Measurements from ENCODE around the gene DMD. TPM values are rescaled to one million over a fixed set of nuclear protein-coding genes. Genes with fewer than 3 reads are reported as not detected.

The DMD gene
- total and polyA plus RNA-seq, 2 donors (not counting 1 experiment from before 2014, with no cell fraction given): 2.0 to 51.8 TPM

DNA sequence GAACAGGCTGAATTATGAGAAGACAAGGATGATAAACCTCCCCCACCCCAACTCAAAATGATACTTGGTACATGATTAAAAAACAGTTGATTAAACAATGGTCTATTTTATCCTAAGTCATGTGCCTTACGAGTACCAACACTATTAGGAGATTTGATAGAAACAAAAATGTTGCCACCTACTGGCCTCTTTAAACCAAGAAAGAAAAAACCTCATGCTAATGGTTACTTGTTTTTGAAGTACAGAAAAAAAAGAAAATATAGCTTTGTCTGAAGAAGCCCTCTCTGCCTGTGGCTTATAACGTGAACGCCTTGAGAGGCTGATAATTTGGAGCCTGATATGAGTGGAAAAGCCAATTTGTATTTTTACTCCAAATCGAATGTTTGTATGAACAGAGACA is 538.2 kb downstream of the DMD start:
- TF ChIP-seq, protein P1, sequence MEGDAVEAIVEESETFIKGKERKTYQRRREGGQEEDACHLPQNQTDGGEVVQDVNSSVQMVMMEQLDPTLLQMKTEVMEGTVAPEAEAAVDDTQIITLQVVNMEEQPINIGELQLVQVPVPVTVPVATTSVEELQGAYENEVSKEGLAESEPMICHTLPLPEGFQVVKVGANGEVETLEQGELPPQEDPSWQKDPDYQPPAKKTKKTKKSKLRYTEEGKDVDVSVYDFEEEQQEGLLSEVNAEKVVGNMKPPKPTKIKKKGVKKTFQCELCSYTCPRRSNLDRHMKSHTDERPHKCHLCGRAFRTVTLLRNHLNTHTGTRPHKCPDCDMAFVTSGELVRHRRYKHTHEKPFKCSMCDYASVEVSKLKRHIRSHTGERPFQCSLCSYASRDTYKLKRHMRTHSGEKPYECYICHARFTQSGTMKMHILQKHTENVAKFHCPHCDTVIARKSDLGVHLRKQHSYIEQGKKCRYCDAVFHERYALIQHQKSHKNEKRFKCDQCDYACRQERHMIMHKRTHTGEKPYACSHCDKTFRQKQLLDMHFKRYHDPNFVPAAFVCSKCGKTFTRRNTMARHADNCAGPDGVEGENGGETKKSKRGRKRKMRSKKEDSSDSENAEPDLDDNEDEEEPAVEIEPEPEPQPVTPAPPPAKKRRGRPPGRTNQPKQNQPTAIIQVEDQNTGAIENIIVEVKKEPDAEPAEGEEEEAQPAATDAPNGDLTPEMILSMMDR (IDR thresholded peaks at IDR 0.05): no peak
- TF ChIP-seq EZH2 (IDR thresholded peaks at IDR 0.05; ENCODE audit: borderline replicate concordance, insufficient read depth, low read depth, low read length, poor library complexity, severe bottlenecking): no peak
- Histone ChIP-seq H3K4me3 (ENCODE audit: control extremely low read depth in 1 of 5, extremely low read depth in 1 of 5, insufficient read depth in 1 of 5, low read depth in 2 of 5, low read length in 4 of 5) (no peak overlapping the region), H3K36me3 (replicated peaks in 1 of 2; ENCODE audit: control extremely low read depth in 1 of 2, control insufficient read depth in 1 of 2, extremely low read depth in 1 of 2, insufficient read depth in 2 of 2, low read length in 1 of 2) (no peaks in the 10 kb centered on the region), H3K27me3 (replicated peaks in 1 of 4; ENCODE audit: control extremely low read depth in 1 of 4, control insufficient read depth in 3 of 4, insufficient read depth in 4 of 4, low read length in 3 of 4) (no peaks in the 10 kb centered on the region), H3K79me2 (ENCODE audit: control insufficient read depth, insufficient read depth, low read length) (no peaks in the 10 kb centered on the region), H3K9me3 (ENCODE audit: control extremely low read depth in 1 of 3, control insufficient read depth in 2 of 3, insufficient read depth in 1 of 3, low read length in 2 of 3) (no peaks in the 10 kb centered on the region), H4K20me1 (ENCODE audit: control insufficient read depth, insufficient read depth, low read length, poor library complexity, severe bottlenecking) (no peaks in the 10 kb centered on the region), H2AFZ (ENCODE audit: insufficient read depth, low read depth, low read length, poor library complexity, severe bottlenecking) (no peak overlapping the region), H3K27ac (ENCODE audit: low read length in 2 of 2) (no peak overlapping the region), H3K4me2 (replicated peaks; ENCODE audit: low read depth, low read length, poor library complexity, severe bottlenecking) (no peak overlapping the region), H3K9ac (ENCODE audit: low read length) (no peak overlapping the region), H3K4me1 (ENCODE audit: control insufficient read depth in 2 of 2, insufficient read depth in 2 of 2, low read length in 2 of 2) (no peaks in the 10 kb centered on the region)
- WGBS (ENCODE audit: insufficient coverage): no CpG with 5 or more reads among the region's 4 CpGs
- CTCF ChIA-PET: no interaction called here
- intact Hi-C loops (cut with micrococcal nuclease): no loop called here
- no peaks in the 10 kb centered on the region for H3K4me1 Mint-ChIP-seq
- ATAC-seq (ENCODE audit: low read depth) (no peak), DNase-seq (peak; percentile 3)
- H3K27ac Mint-ChIP-seq: no peak overlapping the region
- no peaks in the 10 kb centered on the region for H3K27me3 Mint-ChIP-seq
- H3K9me3 Mint-ChIP-seq (ENCODE audit: insufficient read depth): no peaks in the 10 kb centered on the region
- no peak overlapping the region for H3K4me3 Mint-ChIP-seq
- POLR2A ChIA-PET: no interaction called here

DNA sequence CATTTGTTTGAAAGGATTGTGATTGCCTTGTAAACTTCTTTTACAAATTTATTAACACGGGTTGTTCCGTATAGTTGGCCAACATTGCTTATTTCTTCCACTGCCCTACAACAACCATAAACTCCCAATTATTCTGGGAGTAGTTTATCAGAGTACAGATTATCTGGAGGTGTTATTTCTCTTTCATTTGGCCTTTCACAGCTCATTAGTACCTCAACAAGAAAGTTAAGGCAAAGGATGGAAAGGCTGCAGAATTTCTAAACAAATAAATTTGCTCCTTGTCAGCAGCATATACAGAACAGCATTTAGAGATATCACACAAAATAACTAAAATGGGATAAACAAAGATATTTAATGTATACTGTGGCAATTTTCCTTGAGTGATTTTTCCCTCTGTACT is 548.8 kb downstream of the DMD start:
- Histone ChIP-seq H3K9me3 (ENCODE audit: control extremely low read depth in 1 of 3, control insufficient read depth in 2 of 3, insufficient read depth in 1 of 3, low read length in 2 of 3) (no peaks in the 10 kb centered on the region), H3K27ac (ENCODE audit: low read length in 2 of 2) (no peak overlapping the region), H2AFZ (ENCODE audit: insufficient read depth, low read depth, low read length, poor library complexity, severe bottlenecking) (no peak overlapping the region), H3K36me3 (replicated peaks in 1 of 2; ENCODE audit: control extremely low read depth in 1 of 2, control insufficient read depth in 1 of 2, extremely low read depth in 1 of 2, insufficient read depth in 2 of 2, low read length in 1 of 2) (no peaks in the 10 kb centered on the region), H3K79me2 (ENCODE audit: control insufficient read depth, insufficient read depth, low read length) (no peaks in the 10 kb centered on the region), H3K4me3 (ENCODE audit: control extremely low read depth in 1 of 5, extremely low read depth in 1 of 5, insufficient read depth in 1 of 5, low read depth in 2 of 5, low read length in 4 of 5) (no peak overlapping the region), H3K4me1 (ENCODE audit: control insufficient read depth in 2 of 2, insufficient read depth in 2 of 2, low read length in 2 of 2) (no peaks in the 10 kb centered on the region), H3K9ac (ENCODE audit: low read length) (no peak overlapping the region), H4K20me1 (ENCODE audit: control insufficient read depth, insufficient read depth, low read length, poor library complexity, severe bottlenecking) (no peaks in the 10 kb centered on the region), H3K27me3 (replicated peaks in 1 of 4; ENCODE audit: control extremely low read depth in 1 of 4, control insufficient read depth in 3 of 4, insufficient read depth in 4 of 4, low read length in 3 of 4) (no peaks in the 10 kb centered on the region), H3K4me2 (replicated peaks; ENCODE audit: low read depth, low read length, poor library complexity, severe bottlenecking) (no peak overlapping the region)
- intact Hi-C loops (cut with micrococcal nuclease): no loop called here
- DNase-seq: no peak
- Mint-ChIP-seq H3K4me3 (no peak overlapping the region), H3K4me1 (no peaks in the 10 kb centered on the region), H3K9me3 (ENCODE audit: insufficient read depth) (no peaks in the 10 kb centered on the region), H3K27ac (no peak overlapping the region), H3K27me3 (no peaks in the 10 kb centered on the region)
- TF ChIP-seq, protein P1 (IDR thresholded peaks at IDR 0.05): no peak
- POLR2A ChIA-PET: no interaction called here
- CTCF ChIA-PET: no interaction called here
- no peak for ATAC-seq (ENCODE audit: low read depth)
- no CpG with 5 or more reads among the region's 2 CpGs for WGBS (ENCODE audit: insufficient coverage)
